ENCODE results near the gene NPM1. TPM values are rescaled to one million over a fixed set of nuclear protein-coding genes. Genes with fewer than 3 reads are reported as not detected.

Gene NPM1
- total RNA-seq, 1 experiment from 2014 or later = 2,693 TPM

DNA sequence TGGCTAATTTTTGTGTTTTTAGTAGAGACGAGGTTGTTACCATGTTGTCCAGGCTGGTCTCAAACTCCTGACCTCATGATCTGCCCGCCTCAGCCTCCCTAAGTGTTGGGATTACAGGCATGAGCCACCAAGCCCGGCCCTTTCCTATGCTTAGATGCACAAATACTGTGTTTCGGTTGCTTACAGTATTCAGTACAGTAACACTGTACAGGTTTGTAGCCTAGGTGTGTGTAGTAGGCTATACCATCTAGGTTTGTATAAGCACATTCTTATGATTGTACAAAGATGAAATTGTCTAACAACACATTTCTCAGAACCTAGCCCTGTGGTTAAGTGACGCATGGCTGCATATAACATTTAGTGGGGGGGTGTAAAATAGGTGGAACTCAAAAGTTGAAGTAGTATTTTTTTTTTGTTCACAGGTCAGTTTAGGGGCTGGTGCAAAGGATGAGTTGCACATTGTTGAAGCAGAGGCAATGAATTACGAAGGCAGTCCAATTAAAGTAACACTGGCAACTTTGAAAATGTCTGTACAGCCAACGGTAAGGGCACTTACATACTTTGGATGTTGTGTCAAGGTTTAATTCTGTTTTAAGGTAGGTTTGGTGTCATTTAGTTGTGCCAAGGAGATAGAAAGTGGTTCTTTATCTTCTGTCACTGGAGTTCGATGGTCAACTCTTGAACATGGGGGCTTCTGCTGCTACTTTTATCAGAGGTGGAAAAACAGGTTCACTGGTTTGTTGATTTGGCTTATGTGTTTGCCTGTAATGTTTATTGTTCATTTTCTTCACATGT lies 3.4 kb downstream of the NPM1 start:
- CTCF ChIA-PET = no interaction called here
- no peaks in the 10 kb centered on the region for H3K9me2 ChIP-seq (ENCODE audit: insufficient read depth)
- DNase-seq (ENCODE audit: low read depth, low spot score) (no peak), ATAC-seq (no peak)
- H3K4me1 ChIP-seq (ENCODE audit: control insufficient read depth in 1 of 2, insufficient read depth in 2 of 2, low read length in 2 of 2) = peaks cover 9 to 32% of the 10 kb centered on the region in 2 experiments; a peak in 3 of 4 replicates
- H2AFZ ChIP-seq (ENCODE audit: low read depth, low read length, poor library complexity, severe bottlenecking) = no peak overlapping the region
- H3K27me3 ChIP-seq (ENCODE audit: insufficient read depth, low read length) = no peaks in the 10 kb centered on the region
- TF ChIP-seq EZH2phosphoT487 (IDR thresholded peaks at IDR 0.05; ENCODE audit: borderline replicate concordance) = no peak
- BruUV-seq (replicated peaks) = no TSS peak
- no peak overlapping the region for H3K4me2 ChIP-seq (ENCODE audit: low read length)
- peaks cover 84% of the 10 kb centered on the region for H3K79me2 ChIP-seq (ENCODE audit: insufficient read depth, low read length)
- RAD21 ChIA-PET (ENCODE audit: low non-redundant PET in 1 of 2, low total read pairs in 2 of 2, uncharacterized antibody in 2 of 2, unreplicated experiment in 2 of 2) = no interaction called here
- no peaks in the 10 kb centered on the region for H3K9me3 ChIP-seq (ENCODE audit: control insufficient read depth in 1 of 2, insufficient read depth in 1 of 2, low read depth in 1 of 2, low read length in 2 of 2)
- no peak overlapping the region for H3K27ac ChIP-seq (ENCODE audit: low read depth, low read length)
- POLR2A ChIA-PET = no interaction called here
- H3K36me3 ChIP-seq (ENCODE audit: control insufficient read depth in 1 of 2, insufficient read depth in 2 of 2, low read length in 2 of 2) = peaks cover 54 to 76% of the 10 kb centered on the region in 2 experiments
- H3K4me3 ChIP-seq (replicated peaks in 1 of 2; ENCODE audit: low read depth in 1 of 2, low read length in 2 of 2) = no peak overlapping the region
- H4K20me1 ChIP-seq (ENCODE audit: insufficient read depth) = peaks cover 75% of the 10 kb centered on the region
- intact Hi-C loops (cut with micrococcal nuclease) = no loop called here
- no peak overlapping the region for H3K9ac ChIP-seq (ENCODE audit: low read length)

DNA sequence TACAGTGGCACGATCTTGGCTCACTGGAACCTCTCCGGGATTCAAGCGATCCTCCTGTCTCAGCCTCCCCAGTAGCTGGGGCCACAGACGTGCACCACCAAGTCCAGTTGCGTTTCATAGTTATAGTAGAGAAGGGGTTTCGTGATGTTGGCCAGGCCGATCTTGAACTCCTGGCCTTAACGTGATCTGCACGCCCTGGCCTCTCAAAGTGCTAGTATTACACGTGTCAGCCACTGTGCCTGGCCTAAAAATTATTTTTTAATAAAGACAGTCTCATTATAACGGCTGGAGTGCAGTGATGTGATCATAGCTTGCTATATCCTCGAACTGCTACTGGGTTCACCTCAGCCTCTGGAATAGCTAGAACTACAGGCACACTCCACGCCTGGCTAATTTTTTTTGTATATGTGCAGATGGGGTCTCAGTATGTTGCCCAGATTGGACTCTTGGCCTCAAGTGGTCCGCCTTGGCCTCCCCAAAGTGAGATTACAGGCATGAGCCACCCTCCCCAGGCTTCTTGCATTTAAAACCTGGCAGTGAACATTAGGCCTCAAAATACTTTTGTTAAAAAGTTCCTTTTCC lies 4.4 kb downstream of the NPM1 start:
- no peak overlapping the region for H3K9ac ChIP-seq (ENCODE audit: low read length)
- H3K9me3 ChIP-seq (ENCODE audit: control insufficient read depth in 1 of 2, insufficient read depth in 1 of 2, low read depth in 1 of 2, low read length in 2 of 2) = no peaks in the 10 kb centered on the region
- TF ChIP-seq YY1 (IDR thresholded peaks at IDR 0.05; ENCODE audit: extremely low read depth, insufficient replicate concordance, low read depth, low read length) = no peak
- TF ChIP-seq, protein P1, sequence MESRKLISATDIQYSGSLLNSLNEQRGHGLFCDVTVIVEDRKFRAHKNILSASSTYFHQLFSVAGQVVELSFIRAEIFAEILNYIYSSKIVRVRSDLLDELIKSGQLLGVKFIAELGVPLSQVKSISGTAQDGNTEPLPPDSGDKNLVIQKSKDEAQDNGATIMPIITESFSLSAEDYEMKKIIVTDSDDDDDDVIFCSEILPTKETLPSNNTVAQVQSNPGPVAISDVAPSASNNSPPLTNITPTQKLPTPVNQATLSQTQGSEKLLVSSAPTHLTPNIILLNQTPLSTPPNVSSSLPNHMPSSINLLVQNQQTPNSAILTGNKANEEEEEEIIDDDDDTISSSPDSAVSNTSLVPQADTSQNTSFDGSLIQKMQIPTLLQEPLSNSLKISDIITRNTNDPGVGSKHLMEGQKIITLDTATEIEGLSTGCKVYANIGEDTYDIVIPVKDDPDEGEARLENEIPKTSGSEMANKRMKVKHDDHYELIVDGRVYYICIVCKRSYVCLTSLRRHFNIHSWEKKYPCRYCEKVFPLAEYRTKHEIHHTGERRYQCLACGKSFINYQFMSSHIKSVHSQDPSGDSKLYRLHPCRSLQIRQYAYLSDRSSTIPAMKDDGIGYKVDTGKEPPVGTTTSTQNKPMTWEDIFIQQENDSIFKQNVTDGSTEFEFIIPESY (IDR thresholded peaks at IDR 0.05; ENCODE audit: extremely low read depth, insufficient replicate concordance, low read length) = no peak
- TF ChIP-seq ELF1 (IDR thresholded peaks at IDR 0.05; ENCODE audit: borderline replicate concordance, low read depth) = no peak
- no peak for TF ChIP-seq SIN3A (IDR thresholded peaks at IDR 0.05; ENCODE audit: low read depth)
- no peak for TF ChIP-seq CEBPB (IDR thresholded peaks at IDR 0.05; ENCODE audit: low read depth)
- no peak for TF ChIP-seq TCF7L2 (IDR thresholded peaks at IDR 0.05; ENCODE audit: borderline replicate concordance, extremely low read depth, insufficient read depth, insufficient read length)
- TF ChIP-seq JUND (IDR thresholded peaks at IDR 0.05) = no peak
- TF ChIP-seq, protein P2, sequence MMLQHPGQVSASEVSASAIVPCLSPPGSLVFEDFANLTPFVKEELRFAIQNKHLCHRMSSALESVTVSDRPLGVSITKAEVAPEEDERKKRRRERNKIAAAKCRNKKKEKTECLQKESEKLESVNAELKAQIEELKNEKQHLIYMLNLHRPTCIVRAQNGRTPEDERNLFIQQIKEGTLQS (IDR thresholded peaks at IDR 0.05) = no peak
- H3K79me2 ChIP-seq (ENCODE audit: insufficient read depth, low read length) = peaks cover 94% of the 10 kb centered on the region
- ATAC-seq (no peak), DNase-seq (ENCODE audit: low read depth, low spot score) (no peak)
- CTCF ChIA-PET = no interaction called here
- H3K9me2 ChIP-seq (ENCODE audit: insufficient read depth) = no peaks in the 10 kb centered on the region
- H4K20me1 ChIP-seq (ENCODE audit: insufficient read depth) = peaks cover 85% of the 10 kb centered on the region
- POLR2A ChIA-PET = no interaction called here
- RAD21 ChIA-PET (ENCODE audit: low non-redundant PET in 1 of 2, low total read pairs in 2 of 2, uncharacterized antibody in 2 of 2, unreplicated experiment in 2 of 2) = no interaction called here
- H3K27me3 ChIP-seq (ENCODE audit: insufficient read depth, low read length) = no peaks in the 10 kb centered on the region
- H3K4me3 ChIP-seq (replicated peaks in 1 of 2; ENCODE audit: low read depth in 1 of 2, low read length in 2 of 2) = no peak overlapping the region
- no peak overlapping the region for H3K27ac ChIP-seq (ENCODE audit: low read depth, low read length)
- no peak overlapping the region for H2AFZ ChIP-seq (ENCODE audit: low read depth, low read length, poor library complexity, severe bottlenecking)
- H3K4me1 ChIP-seq (ENCODE audit: control insufficient read depth in 1 of 2, insufficient read depth in 2 of 2, low read length in 2 of 2) = peaks cover 5 to 26% of the 10 kb centered on the region in 2 experiments; a peak in 3 of 4 replicates
- peaks cover 63 to 86% of the 10 kb centered on the region in 2 experiments for H3K36me3 ChIP-seq (ENCODE audit: control insufficient read depth in 1 of 2, insufficient read depth in 2 of 2, low read length in 2 of 2)
- no TSS peak for BruUV-seq (replicated peaks)
- intact Hi-C loops (cut with micrococcal nuclease) = no loop called here
- H3K4me2 ChIP-seq (ENCODE audit: low read length) = no peak overlapping the region
